ENCODE measurements around the gene SLIT3.

GRCh38 chr5:168962306-168962705, 338.6 kb downstream of the SLIT3 start:
- no peak for TF ChIP-seq CTCF (conservative IDR thresholded peaks at IDR 0.05)
- no peak for TF ChIP-seq EZH2 (IDR thresholded peaks at IDR 0.05; ENCODE audit: low read depth)

All from PC-9 (cell line).